ENCODE results near the gene HPX.
A peak's percentile ranks its signal among the peaks of the same experiment; 100 is the strongest.

Gene HPX

DNA sequence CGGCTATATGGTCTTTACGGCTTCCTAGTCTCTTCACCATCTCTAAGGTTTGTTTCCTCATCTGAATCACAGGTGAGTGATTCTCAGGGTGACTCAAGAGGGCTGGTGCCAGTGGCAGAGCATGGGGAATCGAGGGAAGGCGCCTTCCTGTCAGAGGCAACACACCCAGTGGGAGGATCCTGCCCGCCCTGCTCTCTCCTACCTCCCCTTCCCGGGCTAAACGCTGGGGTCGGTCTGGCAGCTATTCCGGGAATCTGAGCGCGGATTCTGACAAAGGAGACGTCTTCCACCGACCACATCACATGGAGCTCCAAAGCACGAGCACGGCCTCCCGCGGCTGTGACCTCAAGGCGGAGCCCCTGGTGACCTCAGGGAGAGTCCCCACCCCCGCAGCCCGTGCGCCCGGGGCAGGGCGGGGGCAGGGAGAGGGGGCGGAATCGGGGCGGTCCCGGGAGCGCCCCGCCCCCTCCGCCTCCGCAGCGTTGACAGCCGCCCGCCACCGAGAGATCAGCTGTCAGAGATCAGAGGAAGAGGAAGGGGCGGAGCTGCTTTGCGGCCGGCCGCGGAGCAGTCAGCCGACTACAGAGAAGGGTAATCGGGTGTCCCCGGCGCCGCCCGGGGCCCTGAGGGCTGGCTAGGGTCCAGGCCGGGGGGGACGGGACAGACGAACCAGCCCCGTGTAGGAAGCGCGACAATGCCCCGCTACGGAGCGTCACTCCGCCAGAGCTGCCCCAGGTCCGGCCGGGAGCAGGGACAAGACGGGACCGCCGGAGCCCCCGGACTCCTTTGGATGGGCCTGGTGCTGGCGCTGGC lies 50.7 kb downstream of the HPX start, which contains the start of gene SMPD1:
SMPD1 (plus strand) TSS at position 570 of the 813 bp plus-strand sequence; CDS start at position 695, 125 bp downstream.
- DNase-seq = peak; percentile 85

DNA sequence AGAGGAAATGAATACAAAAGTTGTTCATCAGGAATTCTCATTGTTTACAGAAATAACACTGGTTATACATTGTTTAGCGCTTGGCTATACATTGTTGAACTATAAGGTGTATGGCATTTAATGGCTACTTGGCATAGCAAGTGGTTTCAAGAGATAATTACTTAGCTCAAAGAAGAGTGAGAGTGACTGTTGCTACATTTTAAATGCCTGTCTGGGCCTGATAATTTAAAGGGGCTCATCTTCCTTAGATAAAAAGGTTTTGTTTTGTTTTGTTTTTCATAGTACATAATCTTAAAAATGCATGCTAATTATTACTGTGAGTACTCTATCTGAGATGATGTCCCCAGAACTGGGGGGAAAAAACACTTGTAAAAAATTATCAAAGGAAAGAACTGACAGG lies 52.0 kb downstream of the HPX start:
- no peak for DNase-seq

DNA sequence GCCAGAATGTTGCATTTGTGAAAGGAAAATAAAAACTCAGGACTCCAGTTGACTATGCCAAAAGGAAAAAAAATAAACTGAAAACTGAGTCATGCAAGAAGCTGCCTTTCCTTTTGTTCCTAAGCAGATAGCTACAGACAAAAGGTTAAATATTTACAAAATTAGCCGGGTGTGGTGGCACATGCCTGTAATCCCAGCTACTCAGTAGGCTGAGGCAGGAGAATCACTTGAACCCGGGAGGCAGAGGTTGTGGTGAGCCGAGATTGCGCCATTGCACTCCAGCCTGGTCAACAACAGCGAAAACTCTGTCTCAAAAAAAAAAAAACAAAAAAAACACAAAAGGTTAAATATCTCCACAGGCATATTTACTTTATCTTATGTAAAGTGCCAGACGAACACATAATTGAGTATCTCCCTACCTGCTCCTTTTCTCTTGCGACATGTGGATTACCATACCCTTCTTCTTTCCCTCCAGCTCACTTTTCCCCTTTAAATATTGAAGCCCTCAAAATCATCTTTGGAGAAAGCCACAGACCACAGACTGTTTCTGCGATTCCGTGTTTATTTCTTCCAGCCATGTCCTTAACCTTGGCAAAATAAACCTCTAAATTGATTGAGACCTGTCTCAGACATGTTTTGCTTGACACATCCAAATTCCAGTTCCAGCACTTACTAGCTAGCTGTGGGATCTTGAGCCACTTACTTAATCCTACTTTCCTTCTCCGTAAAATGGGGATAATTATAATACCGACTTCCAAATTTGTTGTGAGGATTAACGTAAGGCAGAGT lies 52.8 kb downstream of the HPX start:
- DNase-seq = no peak

DNA sequence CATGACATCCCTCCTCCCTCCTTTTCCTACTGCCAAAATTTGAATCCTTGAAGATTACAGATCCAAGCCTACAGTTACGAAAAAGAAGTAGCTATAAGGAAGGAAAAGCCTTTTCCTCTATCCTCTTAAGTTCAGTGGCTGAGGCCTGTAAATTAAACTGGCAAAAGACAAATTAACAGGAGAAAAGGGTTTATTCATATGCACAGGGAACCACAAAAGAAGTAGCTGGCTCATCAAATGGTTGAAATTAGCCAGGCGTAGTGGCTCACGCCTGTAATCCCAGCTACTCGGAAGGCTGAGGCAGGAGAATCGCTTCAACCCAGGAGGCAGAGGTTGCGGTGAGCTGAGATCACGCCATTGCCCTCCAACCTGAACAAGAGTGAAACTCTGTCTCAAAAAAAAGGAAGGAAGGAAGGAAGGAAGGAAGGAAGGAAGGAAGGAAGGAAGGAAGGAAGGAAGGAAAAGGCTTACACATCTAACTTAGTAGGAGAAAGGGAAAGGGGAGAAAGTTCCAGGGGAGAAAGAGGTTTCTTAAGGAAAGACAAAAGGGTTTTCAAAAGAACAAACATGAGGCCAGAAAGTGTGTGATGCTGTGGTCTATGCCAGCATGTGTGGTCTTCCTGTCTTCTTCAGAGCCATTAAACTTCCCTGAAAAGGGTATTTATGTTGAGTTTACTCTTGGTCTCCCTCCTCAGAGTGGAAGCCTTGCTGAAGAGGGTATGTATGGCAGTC lies 55.6 kb downstream of the HPX start:
- no peak for DNase-seq
